GM18517 (cell line): ENCODE results near the gene DLG2.
"Not testable (repeated sequence)": the region's sequence is repeated elsewhere in the genome, so short reads cannot be mapped to it uniquely, and the experiment has no call there.

Source experiments
- ATAC-seq: cut with Tn5 transposase; IDR thresholded peaks from one replicate; pipeline ENCODE4 v1.9.1; 2021; ENCODE audit warnings: mild to moderate bottlenecking, moderate library complexity; ENCODE audit not compliant: unreplicated experiment

Gene DLG2

GRCh38 chr11:85048801-85049200 is 578.3 kb downstream of the DLG2 start:
- no peak for ATAC-seq

DNA sequence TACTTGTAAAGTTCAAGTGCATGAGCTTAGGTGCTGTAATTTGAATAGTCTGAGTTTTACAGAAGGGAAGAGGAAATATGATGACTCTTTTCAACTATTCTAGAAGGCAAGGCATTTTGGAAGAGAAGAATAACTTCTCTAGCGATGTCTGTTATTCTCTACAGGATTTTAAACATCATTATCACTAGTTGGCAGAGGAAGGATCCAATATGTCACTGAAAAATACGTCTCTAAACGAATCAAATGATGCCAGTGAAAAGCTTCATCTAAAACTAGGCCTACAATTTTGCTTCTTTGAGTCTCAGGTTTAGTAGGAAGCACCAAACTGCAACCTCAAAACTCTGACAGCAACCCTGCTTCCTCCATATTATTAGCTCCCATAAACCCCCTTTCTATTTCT is 581.4 kb downstream of the DLG2 start:
- no peak for ATAC-seq

DNA sequence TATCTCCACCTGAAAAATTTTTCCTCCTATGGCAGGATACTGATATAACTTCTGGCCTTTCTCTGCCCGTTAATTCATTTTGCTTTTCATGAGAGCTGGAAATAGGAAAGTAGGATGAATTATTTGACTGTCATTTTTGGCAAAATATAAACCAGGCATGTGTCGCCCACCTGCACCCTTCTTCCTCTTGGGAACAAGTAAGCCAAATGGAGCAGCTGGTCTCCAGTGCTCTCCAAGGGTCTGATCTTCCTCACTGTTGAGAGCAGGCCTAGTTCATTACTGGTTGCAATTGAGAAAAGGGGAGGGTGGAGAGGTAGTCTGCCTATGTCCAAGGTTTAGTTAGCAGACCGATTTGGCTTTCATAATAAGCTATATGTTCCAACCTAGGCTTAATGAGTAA is 582.2 kb downstream of the DLG2 start:
- no peak for ATAC-seq

DNA sequence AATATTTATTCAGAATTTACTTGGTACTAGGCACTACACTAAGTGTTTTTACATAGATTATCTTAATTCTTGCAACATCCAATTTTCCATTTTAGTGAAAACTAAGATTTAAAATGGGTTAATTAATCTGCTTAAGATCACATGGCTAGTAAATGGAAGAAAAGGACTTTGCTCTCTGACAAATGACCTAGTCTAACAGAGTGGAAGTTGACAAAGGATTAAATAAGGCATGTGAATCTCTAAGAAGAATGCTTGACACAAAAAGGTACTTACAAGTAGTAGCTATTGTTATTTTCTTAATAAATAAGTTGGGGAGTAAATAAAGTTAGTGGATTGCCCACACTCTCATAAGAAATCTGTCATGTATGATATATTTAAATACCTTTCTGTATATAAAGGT is 584.8 kb downstream of the DLG2 start:
- no peak for ATAC-seq

- ATAC-seq = no peak
Measured at GRCh38 chr11:85040166-85040565, 587.0 kb downstream of the DLG2 start.

- ATAC-seq = no peak
Measured at GRCh38 chr11:85029964-85030363, 597.2 kb downstream of the DLG2 start.

- no peak for ATAC-seq
Measured at GRCh38 chr11:85028329-85029101, 598.6 kb downstream of the DLG2 start.

DNA sequence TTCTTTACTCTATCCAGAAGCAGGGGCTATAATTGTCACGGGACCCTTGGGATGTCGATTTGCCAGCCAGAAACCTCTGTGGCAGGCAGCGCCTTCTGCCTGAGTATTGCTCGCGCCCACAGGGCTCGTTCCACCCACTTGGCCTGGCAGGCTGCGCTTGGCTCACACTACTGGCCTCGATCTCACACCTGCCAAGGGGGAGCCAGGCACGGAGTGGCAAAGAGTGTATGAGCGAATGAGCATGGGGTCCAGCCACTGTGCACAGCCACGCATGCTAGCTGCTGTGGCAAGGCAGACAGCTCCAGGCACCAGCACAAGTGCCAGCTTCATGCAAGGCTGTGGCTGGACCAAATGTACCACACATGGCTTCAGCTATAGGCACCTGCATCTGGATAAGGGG is 599.8 kb downstream of the DLG2 start:
- no peak for ATAC-seq

GRCh38 chr11:85021058-85021457 is 606.1 kb downstream of the DLG2 start:
- no peak for ATAC-seq

DNA sequence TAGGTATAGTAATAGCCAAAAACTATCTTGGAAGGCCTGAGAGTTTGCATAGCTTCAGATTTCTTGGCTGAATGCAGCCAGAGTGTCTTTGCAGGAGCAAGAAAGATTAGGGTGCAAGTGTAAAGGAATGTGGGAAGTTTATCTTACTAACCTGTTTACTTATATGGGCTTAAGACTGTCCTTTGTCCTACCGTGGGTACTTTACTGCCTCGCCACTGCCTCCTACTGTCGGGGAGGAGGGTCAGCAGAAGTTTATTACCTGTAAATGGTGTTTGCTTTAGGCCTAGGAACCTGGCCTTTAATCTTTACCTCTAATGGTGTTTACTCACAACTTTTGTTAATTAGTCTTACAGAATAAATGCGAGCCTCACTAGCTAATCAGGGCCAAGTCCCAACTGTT is 633.8 kb downstream of the DLG2 start:
- ATAC-seq = no peak

DNA sequence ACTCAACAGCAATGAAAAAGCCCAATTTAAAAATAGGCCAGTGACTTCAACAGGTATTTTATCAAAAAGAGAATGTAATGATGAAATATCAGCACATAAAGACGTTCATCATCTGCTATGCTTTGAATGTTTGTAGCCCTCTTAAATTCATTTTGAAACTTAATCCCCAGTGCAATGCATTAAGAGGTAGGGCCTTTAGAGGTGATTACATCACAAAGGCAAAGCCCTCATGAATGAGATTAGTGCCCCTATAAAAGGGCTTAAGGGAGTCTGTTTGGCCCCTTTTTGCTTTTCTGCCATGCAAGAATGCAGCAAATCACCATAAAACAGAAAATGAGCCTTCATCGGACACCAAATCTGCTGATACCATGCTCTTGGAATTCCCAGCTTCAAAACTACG is 637.0 kb downstream of the DLG2 start:
- ATAC-seq = no peak

GRCh38 chr11:84987686-84988187 is 639.4 kb downstream of the DLG2 start:
- ATAC-seq = not testable (repeated sequence)

GRCh38 chr11:84981301-84981700 is 645.8 kb downstream of the DLG2 start:
- ATAC-seq = no peak

DNA sequence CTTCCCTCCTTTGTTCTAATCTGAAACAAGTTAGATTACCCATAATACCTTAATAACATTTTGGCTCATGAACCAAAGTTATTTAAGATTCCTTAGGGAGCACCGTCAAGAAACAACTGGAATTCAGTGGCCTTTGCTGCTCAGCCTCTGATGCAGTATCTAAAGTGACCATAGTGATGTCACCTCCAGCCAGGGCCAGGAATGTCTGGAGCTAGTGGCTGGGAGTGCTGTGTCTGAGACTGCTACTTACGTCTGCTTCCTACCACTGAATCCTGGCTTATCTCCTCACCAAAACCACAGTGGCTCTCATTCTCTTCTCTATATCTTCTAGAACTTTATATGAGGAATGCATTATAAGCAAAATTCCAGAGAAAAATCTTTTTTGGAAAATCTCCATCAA is 658.0 kb downstream of the DLG2 start:
- no peak for ATAC-seq

- no peak for ATAC-seq
Measured at GRCh38 chr11:84965484-84965883, 661.7 kb downstream of the DLG2 start.

- no peak for ATAC-seq
Measured at GRCh38 chr11:84963240-84963639, 663.9 kb downstream of the DLG2 start.

DNA sequence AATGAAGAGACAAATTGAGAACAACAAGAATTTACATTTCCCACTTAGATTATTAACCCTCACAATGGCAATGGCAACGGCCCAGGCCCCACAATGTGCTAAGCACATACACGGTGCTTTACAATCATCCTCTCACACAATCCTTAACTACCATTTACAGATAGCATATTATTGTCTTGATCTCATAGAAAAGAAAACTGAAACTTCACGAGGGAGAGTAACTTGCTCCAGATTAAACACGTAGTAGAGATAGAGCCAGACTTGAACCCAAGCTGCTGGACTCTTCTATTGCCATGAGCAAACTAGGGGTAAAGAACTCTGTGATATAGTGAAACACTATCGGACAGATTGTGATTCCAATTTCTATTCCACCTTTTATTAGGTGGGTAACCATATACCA is 665.1 kb downstream of the DLG2 start:
- no peak for ATAC-seq

DNA sequence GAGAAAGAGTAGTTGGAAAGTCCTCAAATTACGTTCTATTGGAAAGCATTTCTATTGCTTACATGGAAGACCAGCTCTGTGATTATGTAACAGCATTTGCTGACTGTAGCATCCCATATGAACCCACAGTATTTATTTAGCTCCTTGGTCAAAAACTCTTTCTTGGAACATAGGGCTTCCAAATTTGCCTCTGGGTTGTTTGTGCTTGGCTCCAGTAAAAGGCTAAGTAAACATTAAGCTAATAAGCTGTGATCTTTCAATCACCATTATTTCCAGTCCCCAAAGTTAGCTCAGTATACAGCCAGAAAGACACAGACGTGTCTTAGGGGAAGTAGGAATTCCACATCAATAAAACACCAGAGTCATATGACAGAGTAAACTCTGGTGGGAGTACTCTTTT is 668.8 kb downstream of the DLG2 start:
- ATAC-seq = no peak

DNA sequence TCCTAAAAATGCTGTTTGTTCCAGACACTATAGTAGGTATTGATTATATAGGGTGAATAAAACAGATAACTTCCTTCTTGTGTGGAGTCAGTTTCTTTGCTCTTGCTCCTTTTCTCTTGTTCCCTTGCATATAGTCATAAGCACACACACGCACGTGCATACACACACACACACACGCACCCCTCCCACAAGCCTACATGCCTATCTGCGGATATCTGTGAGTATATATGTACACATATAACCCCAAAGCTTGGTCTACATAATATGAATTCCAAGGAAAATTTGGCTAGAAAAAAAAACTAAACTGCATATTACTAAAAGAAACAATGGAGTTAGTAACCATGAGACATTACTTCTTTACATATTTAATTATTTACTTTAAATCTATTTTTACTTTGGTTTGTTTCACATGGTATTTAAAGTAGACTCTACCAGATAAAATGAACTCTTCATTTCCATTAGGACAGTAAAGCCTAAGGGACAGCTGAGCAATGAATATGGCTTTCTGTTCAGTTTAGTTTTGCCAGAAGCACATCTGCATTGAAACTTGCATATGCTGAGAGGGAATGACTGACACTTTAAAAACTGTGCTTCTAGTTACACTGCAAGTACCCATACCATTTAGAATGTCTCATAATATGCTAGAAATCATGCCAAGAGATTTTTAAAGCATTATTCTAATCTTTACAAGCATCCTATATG is 676.4 kb downstream of the DLG2 start:
- no peak for ATAC-seq

DNA sequence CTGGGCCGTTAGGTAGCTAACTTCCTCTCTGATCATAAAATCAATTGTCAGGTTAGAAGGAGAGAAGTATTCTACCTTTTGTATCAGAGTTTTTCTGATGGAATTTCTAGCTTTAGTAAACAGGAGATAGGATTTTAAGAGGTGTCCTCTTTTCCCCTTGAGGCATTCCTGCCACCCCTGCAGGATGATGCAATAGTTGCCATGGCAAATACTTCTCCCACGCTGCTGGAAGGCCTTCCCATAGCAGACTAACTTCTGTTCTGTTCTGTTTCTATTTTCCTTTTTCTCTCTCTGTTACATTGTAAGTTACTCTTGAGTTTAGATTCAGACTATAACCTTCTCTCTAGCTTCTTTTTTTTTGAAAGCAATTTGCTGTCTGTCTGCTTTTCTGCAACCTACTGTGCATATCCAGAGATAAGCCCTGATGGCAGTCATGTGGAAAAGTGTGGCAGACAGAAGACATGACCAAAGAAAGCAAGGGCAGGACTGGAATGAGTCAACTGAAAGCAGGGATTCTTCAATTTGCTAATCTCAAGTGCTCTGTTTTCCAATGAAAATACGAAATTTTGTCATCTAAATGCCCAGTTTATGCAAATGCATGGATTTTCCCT is 679.1 kb downstream of the DLG2 start:
- ATAC-seq = no peak

- ATAC-seq = no peak
Measured at GRCh38 chr11:84947070-84947469, 680.1 kb downstream of the DLG2 start.

GRCh38 chr11:84930863-84931262 is 696.3 kb downstream of the DLG2 start:
- no peak for ATAC-seq
